Psoas muscle (tissue), 8 donors: ENCODE measurements around the gene MAGOHB. TPM values are rescaled to one million over a fixed set of nuclear protein-coding genes. Genes with fewer than 3 reads are reported as not detected.
A peak's percentile ranks its signal among the peaks of the same experiment; 100 is the strongest.
"Not testable (repeated sequence)": the region's sequence is repeated elsewhere in the genome, so short reads cannot be mapped to it uniquely, and the experiment has no call there.

Experiments
- ATAC-seq, 4 donors: fragments of 200-7000 bp; cut with Tn5 transposase; one replicate each; pipeline ENCODE4 v1.9.1; 2020; ENCODE audit warnings: moderate library complexity in 3 of 4, mild to moderate bottlenecking in 2 of 4
- DNase-seq, 2 donors: peaks; one replicate each; pipeline ENCODE4 v3.0.0-alpha.2; 2020
- H3K27ac ChIP-seq: fragments of 200-600 bp; one replicate; pipeline ENCODE4 v1.8.0; 2022
- H3K27me3 ChIP-seq, 3 donors: fragments of 200-600 bp in 1 of 3; one replicate each; pipeline versions ENCODE4 v1.6.1 to v1.8.0; 2013 to 2022; ENCODE audit warnings: low read length in 2 of 3, mild to moderate bottlenecking in 2 of 3, moderate library complexity in 1 of 3; ENCODE audit not compliant: insufficient read depth in 3 of 3
- H3K36me3 ChIP-seq, 2 donors: fragments of 200-600 bp in 1 of 2; one replicate each; pipeline versions ENCODE4 v1.6.1 to v1.8.0; 2013 to 2022; ENCODE audit warnings: low read depth in 1 of 2, mild to moderate bottlenecking in 1 of 2, moderate library complexity in 1 of 2; ENCODE audit not compliant: insufficient read depth in 1 of 2
- H3K4me1 ChIP-seq: fragments of 200-600 bp; one replicate; pipeline ENCODE4 v1.8.0; 2022
- H3K4me3 ChIP-seq: fragments of 200-600 bp; one replicate; pipeline ENCODE4 v1.8.0; 2022; ENCODE audit warnings: mild to moderate bottlenecking
- H3K9me3 ChIP-seq: fragments of 200-600 bp; one replicate; pipeline ENCODE4 v1.8.0; 2022
- WGBS, 3 donors: extraction: QIAGEN DNeasy Blood & Tissue Kit; methylation state at CpG; one replicate each; pipeline versions ENCODE4 v1.1.6 to v1.1.7; 2013; 5-methylcytosine and 5-hydroxymethylcytosine counted together
- intact Hi-C, 2 donors: fragments of 100-400 bp; cut with DNase I; formaldehyde crosslinking; loops; one replicate each; pipeline versions ENCODE4 v1.11.0 to v1.14.2; 2022
- long read RNA-seq, 2 donors: library from polyadenylated mRNA; unstranded; transcript quantifications; one replicate each; pipeline ENCODE4 v2.0.0, GENCODE V29; 2021
- polyA plus RNA-seq, 3 donors: library from polyadenylated mRNA; stranded (reverse); fragments of 200-250 nt; gene quantifications; one replicate each; pipeline ENCODE4 v1.2.3, GENCODE V29; 2013
- total RNA-seq, 4 donors: library from RNA; stranded (reverse); fragmentation: NEBNext Ultra II Directional in 2 of 4; extraction: Animal tissue kit (Norgen Biotek cat#: 25700) in 2 of 4; gene quantifications; one replicate each; pipeline versions ENCODE4 v1.2.1 to v1.2.4, GENCODE V29; 2021 to 2023
- TF ChIP-seq, protein P1 (sequence below): fragments of 200-600 bp; IDR thresholded peaks from one replicate; pipeline ENCODE4 v1.8.0; 2022; ENCODE audit warnings: antibody characterized with exemption
- donor health status: healthy with polysubstance abuse.
- donor health status: DM: no; HTN: no; CAD: no; lungs with moderate emphysema.
- donor health status: Bipolar disorder and iron deficiency.
- donor health status: healthy.
- donor health status: DM: yes; HTN: yes; CAD: no.
- donor health status: DM: no; HTN: no; CAD: no.
- donor health status: DM: no; HTN: no; CAD: no.
- donor health status: DM: yes; HTN: yes; CAD: no.

Gene MAGOHB
- total RNA-seq (1 to 10 TPM; 4.0 to 8.5 (median 6.4) TPM), polyA plus RNA-seq (1 to 10 TPM; 7.2 to 9.7 (median 8.9) TPM)
- long read RNA-seq, donor 1, partial matches to known transcripts, result 0 of 3 reads
- long read RNA-seq, donor 1, other reads (novel, unspliced or antisense), result 0 of 3 reads
- long read RNA-seq, donor 2, partial matches to known transcripts, result 0 of 5 reads
- long read RNA-seq, donor 2, other reads (novel, unspliced or antisense), result 0 of 5 reads

DNA sequence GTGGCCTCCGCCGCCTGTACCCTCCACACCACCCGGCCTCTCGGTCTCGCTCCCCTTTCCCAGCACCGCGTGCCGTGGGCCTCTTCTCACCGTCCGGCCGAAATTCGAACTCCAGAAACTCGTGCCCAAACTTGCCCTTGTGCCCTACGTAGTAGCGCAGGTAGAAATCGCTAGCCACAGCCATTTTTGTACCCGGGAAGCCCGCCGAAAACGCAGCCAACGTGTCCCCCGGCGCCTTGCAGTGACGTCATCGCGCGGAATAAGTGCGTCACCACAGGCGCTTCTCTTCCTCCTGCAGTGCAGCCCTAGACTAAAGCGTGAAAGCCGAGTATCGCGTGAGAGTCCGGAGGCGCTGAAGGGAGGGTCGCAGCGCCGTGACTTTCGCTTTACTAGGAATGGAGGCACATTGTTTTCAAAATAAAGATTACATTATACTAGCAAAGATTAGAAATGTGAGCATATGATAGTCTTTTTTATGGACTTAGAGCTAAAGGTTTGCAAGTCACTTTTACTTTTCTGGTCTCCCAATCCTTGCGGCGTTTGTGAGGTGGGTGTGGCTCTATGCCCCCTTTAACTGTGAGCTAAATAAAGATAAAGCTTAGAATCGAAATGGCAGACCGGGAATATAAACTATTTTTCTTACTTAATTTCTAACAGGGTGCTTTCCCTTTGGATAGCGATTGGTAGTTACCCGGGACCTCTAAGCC is at the start of gene MAGOHB:
MAGOHB (minus strand) TSS at position 261 of the 707 bp plus-strand sequence; CDS start at position 184, 77 bp downstream.
- H3K27ac ChIP-seq, result peak within 1 kb of the TSS; percentile 78
- ATAC-seq (peak; percentile 99 to 100 (median 99)), DNase-seq (peak; percentile 97 to 98)
- WGBS, 3 donors, result 0 to 1% (median 0%) methylated on average over 45 of the region's 45 CpGs
- H3K4me1 ChIP-seq, result peaks cover 6% of the 10 kb centered on the region
- no peaks in the 10 kb centered on the region for H3K9me3 ChIP-seq
- intact Hi-C loops, result loop anchor here (2.0 to 5.0 kb wide), 2 partner anchors 137 to 139 kb away; no protein-coding TSS in a partner anchor
- TF ChIP-seq, protein P1, sequence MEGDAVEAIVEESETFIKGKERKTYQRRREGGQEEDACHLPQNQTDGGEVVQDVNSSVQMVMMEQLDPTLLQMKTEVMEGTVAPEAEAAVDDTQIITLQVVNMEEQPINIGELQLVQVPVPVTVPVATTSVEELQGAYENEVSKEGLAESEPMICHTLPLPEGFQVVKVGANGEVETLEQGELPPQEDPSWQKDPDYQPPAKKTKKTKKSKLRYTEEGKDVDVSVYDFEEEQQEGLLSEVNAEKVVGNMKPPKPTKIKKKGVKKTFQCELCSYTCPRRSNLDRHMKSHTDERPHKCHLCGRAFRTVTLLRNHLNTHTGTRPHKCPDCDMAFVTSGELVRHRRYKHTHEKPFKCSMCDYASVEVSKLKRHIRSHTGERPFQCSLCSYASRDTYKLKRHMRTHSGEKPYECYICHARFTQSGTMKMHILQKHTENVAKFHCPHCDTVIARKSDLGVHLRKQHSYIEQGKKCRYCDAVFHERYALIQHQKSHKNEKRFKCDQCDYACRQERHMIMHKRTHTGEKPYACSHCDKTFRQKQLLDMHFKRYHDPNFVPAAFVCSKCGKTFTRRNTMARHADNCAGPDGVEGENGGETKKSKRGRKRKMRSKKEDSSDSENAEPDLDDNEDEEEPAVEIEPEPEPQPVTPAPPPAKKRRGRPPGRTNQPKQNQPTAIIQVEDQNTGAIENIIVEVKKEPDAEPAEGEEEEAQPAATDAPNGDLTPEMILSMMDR, result no peak
- peak within 1 kb of the TSS; percentile 68 for H3K4me3 ChIP-seq
- H3K27me3 ChIP-seq, result no peaks in the 10 kb centered on the region
- H3K36me3 ChIP-seq, result peaks cover 0 to 18% of the 10 kb centered on the region in 2 donors

DNA sequence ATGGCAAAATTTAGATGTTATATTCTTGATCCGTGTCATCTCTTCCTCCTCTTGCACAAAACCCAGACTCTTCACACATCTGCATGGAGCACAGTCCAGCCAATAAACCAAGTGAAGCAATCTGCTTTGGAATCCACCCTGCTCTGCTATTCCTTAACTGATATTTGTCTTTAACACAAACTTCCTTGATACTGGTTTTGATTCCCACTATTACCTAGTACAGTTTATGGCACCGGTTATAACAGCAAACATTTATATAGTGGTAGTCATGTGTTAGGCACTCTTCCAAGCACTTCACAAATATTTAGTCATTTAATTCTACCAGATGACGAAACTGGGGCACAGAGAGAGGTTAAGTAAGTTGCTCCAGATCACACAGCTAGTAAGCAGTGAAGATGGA is 47.9 kb upstream of the MAGOHB start:
- H3K36me3 ChIP-seq, result no peaks in the 10 kb centered on the region
- H3K4me1 ChIP-seq, result no peaks in the 10 kb centered on the region
- H3K27me3 ChIP-seq, result no peaks in the 10 kb centered on the region
- no peak overlapping the region for H3K27ac ChIP-seq
- intact Hi-C loops, result no loop called here
- H3K4me3 ChIP-seq, result no peak overlapping the region
- WGBS, 3 donors, result 72 to 77% (median 73%) methylated on average over 3 of the region's 3 CpGs
- no peak for DNase-seq
- ATAC-seq, result no peak
- H3K9me3 ChIP-seq, result no peaks in the 10 kb centered on the region
- TF ChIP-seq, protein P1, result no peak

DNA sequence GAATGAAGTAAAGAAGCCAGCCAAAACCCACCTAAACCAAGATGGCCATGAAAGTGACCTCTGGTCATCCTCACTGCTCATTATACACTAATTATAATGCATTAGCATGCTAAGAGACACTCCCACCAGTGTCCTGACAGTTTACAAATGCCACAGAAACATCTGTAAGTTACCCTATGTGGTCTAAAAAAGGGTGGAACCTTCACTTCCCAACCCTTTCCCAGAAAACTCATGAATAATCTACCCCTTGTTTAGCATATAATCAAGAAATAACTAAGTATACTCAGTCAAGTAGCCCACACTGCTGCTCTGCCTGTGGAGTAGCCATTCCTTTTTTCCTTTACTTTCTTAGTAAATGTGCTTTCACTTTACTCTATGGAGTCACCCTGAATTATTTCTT is 40.6 kb upstream of the MAGOHB start:
- ATAC-seq, result no peak
- intact Hi-C loops, result no loop called here
- Histone ChIP-seq H3K9me3 (no peaks in the 10 kb centered on the region), H3K36me3 (no peaks in the 10 kb centered on the region), H3K4me3 (no peak overlapping the region), H3K27me3 (no peaks in the 10 kb centered on the region), H3K4me1 (no peaks in the 10 kb centered on the region), H3K27ac (no peak overlapping the region)
- no peak for DNase-seq
- TF ChIP-seq, protein P1, result no peak

DNA sequence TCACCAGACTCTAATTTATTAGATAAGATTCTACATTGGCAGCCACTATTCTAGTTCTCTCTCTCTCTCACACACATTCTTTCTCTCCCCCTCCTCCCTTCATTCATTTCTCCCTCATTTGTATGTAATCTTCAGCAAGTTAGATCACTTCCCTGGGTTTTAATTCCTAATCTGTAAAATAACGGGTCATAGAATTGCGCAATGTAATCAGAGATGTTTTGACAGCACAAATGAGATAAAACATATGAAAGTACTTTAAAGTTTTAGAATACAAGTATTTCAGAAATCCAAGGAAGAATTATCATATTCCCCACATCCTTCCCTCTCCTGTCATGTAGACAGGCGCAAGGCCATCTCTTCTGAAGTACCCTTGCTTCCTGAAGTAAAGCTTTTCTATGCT is 38.8 kb upstream of the MAGOHB start:
- DNase-seq, result no peak
- intact Hi-C loops, result no loop called here
- Histone ChIP-seq H3K27ac (no peak overlapping the region), H3K36me3 (no peaks in the 10 kb centered on the region), H3K4me1 (no peaks in the 10 kb centered on the region), H3K9me3 (no peaks in the 10 kb centered on the region), H3K4me3 (no peak overlapping the region), H3K27me3 (no peaks in the 10 kb centered on the region)
- no peak for ATAC-seq
- TF ChIP-seq, protein P1, result no peak
- WGBS, 3 donors, result 82 to 87% (median 85%) methylated on average over 3 of the region's 3 CpGs

DNA sequence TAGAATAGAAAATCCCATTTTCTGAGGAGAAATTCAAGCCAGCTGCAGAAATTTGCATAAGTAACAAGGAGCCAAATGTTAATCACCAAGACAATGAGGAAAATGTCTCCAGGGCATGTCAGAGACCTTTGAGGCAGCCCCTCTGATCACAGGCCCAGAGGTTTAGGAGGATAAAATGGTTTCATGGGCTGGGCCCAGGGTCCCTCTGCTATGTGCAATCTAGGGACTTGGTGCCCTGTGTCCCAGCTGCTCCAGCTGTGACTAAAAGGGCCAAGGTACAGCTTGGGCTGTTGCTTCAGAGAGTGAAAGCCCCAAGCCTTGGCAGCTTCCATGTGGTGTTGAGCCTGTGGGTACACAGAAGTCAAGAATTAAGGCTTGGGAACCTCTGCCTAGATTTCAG is 33.2 kb upstream of the MAGOHB start:
- H3K9me3 ChIP-seq, H3K27ac ChIP-seq, DNase-seq, H3K4me3 ChIP-seq, H3K36me3 ChIP-seq, H3K27me3 ChIP-seq, ATAC-seq, intact Hi-C loops, H3K4me1 ChIP-seq: not testable (repeated sequence)
